Measurements from ENCODE around the gene CARD11. TPM values are rescaled to one million over a fixed set of nuclear protein-coding genes. Genes with fewer than 3 reads are reported as not detected.
"Not testable (repeated sequence)": the region's sequence is repeated elsewhere in the genome, so short reads cannot be mapped to it uniquely, and the experiment has no call there.

The CARD11 gene
- total RNA-seq, 1 donor = under 0.01 TPM

- DNase-seq (ENCODE audit: low read depth) = peak; percentile 21
- TF ChIP-seq CTCF (IDR thresholded peaks at IDR 0.05; ENCODE audit: insufficient read depth, low read length) = no peak
- H3K4me3 ChIP-seq (ENCODE audit: low read depth, low read length) = peak overlapping the region; percentile 33
Observed at GRCh38 chr7:3028071-3028757, 15.5 kb downstream of the CARD11 start.

GRCh38 chr7:3027005-3027845 lies 16.4 kb downstream of the CARD11 start:
- no peak for DNase-seq (ENCODE audit: low read depth)
- H3K4me3 ChIP-seq (ENCODE audit: low read depth, low read length) = no peak overlapping the region
- no peak for TF ChIP-seq CTCF (IDR thresholded peaks at IDR 0.05; ENCODE audit: insufficient read depth, low read length)

- no peak for TF ChIP-seq CTCF (IDR thresholded peaks at IDR 0.05; ENCODE audit: insufficient read depth, low read length)
- DNase-seq (ENCODE audit: low read depth) = no peak
- H3K4me3 ChIP-seq (ENCODE audit: low read depth, low read length) = no peak overlapping the region
Observed at GRCh38 chr7:3025616-3026015, 18.1 kb downstream of the CARD11 start.

- no peak overlapping the region for H3K4me3 ChIP-seq (ENCODE audit: low read depth, low read length)
- DNase-seq (ENCODE audit: low read depth) = no peak
- no peak for TF ChIP-seq CTCF (IDR thresholded peaks at IDR 0.05; ENCODE audit: insufficient read depth, low read length)
Observed at GRCh38 chr7:3021825-3022224, 21.8 kb downstream of the CARD11 start.

GRCh38 chr7:3021224-3021623 lies 22.4 kb downstream of the CARD11 start:
- not testable (repeated sequence) for DNase-seq (ENCODE audit: low read depth); H3K4me3 ChIP-seq (ENCODE audit: low read depth, low read length)

- no peak for TF ChIP-seq CTCF (IDR thresholded peaks at IDR 0.05; ENCODE audit: insufficient read depth, low read length)
- no peak overlapping the region for H3K4me3 ChIP-seq (ENCODE audit: low read depth, low read length)
- DNase-seq (ENCODE audit: low read depth) = no peak
Observed at GRCh38 chr7:3020416-3020815, 23.3 kb downstream of the CARD11 start.

- no peak for TF ChIP-seq CTCF (IDR thresholded peaks at IDR 0.05; ENCODE audit: insufficient read depth, low read length)
- no peak for DNase-seq (ENCODE audit: low read depth)
- H3K4me3 ChIP-seq (ENCODE audit: low read depth, low read length) = no peak overlapping the region
Observed at GRCh38 chr7:3019801-3020200, 23.9 kb downstream of the CARD11 start.
